Measurements from ENCODE around the gene C19orf67. TPM values are rescaled to one million over a fixed set of nuclear protein-coding genes. Genes with fewer than 3 reads are reported as not detected.
A peak's percentile ranks its signal among the peaks of the same experiment; 100 is the strongest.

Gene C19orf67
- total RNA-seq, 2 donors from 2014 or later: 0.97 TPM; not detected in 1

DNA sequence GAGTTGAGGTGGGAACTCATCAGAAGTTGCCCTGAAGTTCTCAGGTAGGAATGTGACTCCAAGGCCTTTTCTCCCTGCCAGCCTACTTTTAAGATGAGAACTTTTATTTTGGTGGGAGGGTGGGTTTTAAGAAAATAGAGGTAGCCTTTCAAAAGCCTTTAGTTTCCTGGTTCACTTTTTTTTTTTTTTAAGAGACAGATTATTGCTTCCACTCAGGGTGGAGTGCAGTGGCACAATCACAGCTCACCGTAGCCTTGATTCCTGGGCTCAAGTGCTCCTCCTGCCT lies 3.0 kb downstream of the C19orf67 start:
- Histone ChIP-seq H3K27me3 (replicated peaks; ENCODE audit: insufficient read depth) (no peaks in the 10 kb centered on the region), H3K36me3 (no peaks in the 10 kb centered on the region), H3K9me3 (no peaks in the 10 kb centered on the region), H3K27ac (no peak overlapping the region), H3K4me1 (replicated peaks) (no peaks in the 10 kb centered on the region), H3K4me3 (no peak overlapping the region)
- TF ChIP-seq, protein P1, sequence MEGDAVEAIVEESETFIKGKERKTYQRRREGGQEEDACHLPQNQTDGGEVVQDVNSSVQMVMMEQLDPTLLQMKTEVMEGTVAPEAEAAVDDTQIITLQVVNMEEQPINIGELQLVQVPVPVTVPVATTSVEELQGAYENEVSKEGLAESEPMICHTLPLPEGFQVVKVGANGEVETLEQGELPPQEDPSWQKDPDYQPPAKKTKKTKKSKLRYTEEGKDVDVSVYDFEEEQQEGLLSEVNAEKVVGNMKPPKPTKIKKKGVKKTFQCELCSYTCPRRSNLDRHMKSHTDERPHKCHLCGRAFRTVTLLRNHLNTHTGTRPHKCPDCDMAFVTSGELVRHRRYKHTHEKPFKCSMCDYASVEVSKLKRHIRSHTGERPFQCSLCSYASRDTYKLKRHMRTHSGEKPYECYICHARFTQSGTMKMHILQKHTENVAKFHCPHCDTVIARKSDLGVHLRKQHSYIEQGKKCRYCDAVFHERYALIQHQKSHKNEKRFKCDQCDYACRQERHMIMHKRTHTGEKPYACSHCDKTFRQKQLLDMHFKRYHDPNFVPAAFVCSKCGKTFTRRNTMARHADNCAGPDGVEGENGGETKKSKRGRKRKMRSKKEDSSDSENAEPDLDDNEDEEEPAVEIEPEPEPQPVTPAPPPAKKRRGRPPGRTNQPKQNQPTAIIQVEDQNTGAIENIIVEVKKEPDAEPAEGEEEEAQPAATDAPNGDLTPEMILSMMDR (IDR thresholded peaks at IDR 0.05): no peak
- no peak for TF ChIP-seq POLR2A (IDR thresholded peaks at IDR 0.05)
- no peak for TF ChIP-seq POLR2AphosphoS5 (IDR thresholded peaks at IDR 0.05)
- intact Hi-C loops (cut with DNase I): loop anchor here (10.0 kb wide), 1 partner anchor 308 kb away; the partner anchor contains the start of gene C19orf53
- WGBS: 0% methylated on average over 1 of the region's 1 CpG
- no peak for DNase-seq (ENCODE audit: low spot score)

DNA sequence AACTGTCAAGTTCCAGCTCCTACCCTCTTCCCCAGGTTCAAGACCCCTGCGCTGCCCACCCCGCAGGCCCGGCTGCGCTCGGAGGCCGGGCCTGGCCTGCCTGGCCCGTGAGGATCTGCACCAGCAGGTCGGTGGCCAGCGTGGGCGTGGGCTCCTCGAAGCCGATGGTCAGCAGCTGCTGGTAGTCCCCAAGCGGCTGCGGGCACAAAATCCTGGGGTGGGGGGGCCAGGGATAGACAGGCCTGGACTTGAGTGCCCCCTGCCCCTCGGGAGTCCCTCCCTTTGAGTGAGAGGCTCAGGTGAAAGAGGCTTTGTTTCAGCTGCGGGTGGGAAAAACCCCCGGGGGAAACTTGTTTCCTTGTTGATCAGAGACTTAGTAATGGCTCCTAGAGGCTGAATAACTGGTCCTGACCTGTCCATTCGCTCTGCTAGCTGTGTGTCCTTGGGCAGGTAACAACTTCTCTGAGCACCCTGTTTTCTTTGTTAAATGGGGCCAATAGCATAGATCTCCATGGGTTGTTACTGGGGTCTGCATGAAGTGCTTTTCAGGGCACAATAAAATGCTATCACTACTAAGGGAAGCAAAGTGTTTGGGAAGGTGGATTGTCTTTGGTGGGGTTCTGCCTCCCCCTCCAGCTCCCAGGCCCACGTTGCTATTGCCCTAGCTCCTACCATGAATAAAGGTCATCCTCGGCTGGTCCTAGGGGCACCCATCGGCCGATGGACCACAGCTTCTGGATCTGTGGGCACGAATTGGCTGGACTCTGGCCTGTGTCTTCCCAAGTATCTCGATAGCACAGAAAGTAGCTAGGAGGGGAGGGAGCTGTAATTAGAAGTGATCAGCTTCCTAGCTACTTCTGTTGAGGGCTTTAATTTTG lies 3.5 kb downstream of the C19orf67 start:
- Histone ChIP-seq H3K27me3 (replicated peaks; ENCODE audit: insufficient read depth) (no peaks in the 10 kb centered on the region), H3K36me3 (no peaks in the 10 kb centered on the region), H3K9me3 (no peaks in the 10 kb centered on the region), H3K4me3 (peak overlapping the region; percentile 70 to 88), H3K27ac (peak overlapping the region; percentile 87 to 91), H3K4me1 (replicated peaks) (no peaks in the 10 kb centered on the region)
- WGBS: 20% methylated on average over 24 of the region's 24 CpGs
- peak; percentile 33 for DNase-seq (ENCODE audit: low spot score)
- intact Hi-C loops (cut with DNase I): loop anchor here (10.0 kb wide), 1 partner anchor 307 kb away; the partner anchor contains the start of gene C19orf53
- TF ChIP-seq POLR2A (IDR thresholded peaks at IDR 0.05) (no peak), POLR2AphosphoS5 (IDR thresholded peaks at IDR 0.05) (no peak)
- TF ChIP-seq, protein P1 (IDR thresholded peaks at IDR 0.05): no peak

DNA sequence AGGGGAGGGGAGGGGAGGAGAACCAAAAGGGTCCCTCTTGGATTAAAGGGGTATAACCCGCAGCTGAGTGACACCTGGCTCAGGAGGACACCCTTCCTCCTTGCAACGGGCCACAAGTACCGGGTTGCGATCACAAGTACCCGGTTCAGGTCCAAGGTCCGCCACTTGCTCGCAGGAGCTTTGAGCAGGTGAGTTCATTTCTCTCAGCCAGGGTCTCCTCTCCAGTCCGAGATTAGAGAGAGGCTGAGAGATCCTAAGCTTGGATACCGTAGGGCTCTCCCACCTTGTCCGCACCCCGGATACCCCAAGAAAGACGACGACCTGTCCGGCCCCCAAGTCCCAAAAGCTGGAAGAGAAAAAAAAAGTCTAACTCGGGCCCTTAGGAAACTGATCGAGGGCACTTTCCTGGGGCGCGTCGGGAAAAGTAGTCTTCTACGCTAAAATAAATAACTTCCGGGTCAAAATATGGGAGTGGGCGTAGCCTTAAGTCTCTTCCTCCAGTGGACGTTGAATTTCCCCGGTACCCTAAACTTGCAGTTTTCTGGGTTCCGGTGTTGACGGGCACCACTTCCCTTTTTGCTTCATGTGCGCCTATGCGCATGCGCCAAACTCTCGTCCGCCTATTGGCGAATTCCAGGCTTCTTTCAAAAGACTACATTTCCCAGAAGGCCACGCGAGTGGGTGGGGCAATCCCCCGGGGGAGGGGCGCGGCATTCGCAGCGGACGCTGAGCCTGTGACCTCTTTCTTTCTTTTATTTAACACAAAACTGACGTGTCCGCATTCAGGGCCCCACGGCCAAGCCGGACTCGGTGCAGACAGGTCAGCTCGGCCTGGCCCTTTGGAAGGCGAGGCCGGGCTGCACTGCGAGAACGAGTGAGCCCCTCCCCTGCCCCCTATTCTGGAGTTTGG lies 4.4 kb downstream of the C19orf67 start:
- under 1% methylated on average over 50 of the region's 50 CpGs for WGBS
- no peaks in the 10 kb centered on the region for H3K4me1 ChIP-seq (replicated peaks)
- intact Hi-C loops (cut with DNase I): loop anchor here (10.0 kb wide), 1 partner anchor 306 kb away; the partner anchor contains the start of gene C19orf53

DNA sequence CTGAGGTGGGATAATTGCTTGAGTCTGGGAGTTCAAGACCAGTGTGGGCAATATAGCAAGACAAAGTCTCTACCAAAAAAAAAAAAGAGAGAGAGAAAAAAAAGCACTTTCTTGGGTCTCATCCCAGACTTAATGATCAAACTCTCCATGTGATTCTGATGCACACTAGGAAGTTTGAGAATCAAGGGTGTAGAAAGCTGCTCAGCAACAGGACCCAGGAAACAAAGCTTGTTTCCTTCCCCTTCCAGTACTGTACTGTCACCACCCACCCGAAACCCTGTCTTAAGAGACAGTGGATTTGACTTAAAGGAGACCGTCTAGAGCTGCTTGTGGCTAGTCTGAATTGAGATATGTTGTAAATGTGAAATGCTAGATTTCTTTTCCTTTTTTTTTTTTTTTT lies 7.2 kb downstream of the C19orf67 start:
- H3K4me1 ChIP-seq (replicated peaks): no peaks in the 10 kb centered on the region
- no peak for TF ChIP-seq POLR2AphosphoS5 (IDR thresholded peaks at IDR 0.05)
- no peak for TF ChIP-seq POLR2A (IDR thresholded peaks at IDR 0.05)
- TF ChIP-seq, protein P1 (IDR thresholded peaks at IDR 0.05): no peak
- no peak overlapping the region for H3K4me3 ChIP-seq
- intact Hi-C loops (cut with DNase I): no loop called here
- 94% methylated on average over 2 of the region's 2 CpGs for WGBS
- H3K27ac ChIP-seq: no peak overlapping the region
- H3K9me3 ChIP-seq: no peaks in the 10 kb centered on the region
- no peaks in the 10 kb centered on the region for H3K36me3 ChIP-seq
- no peaks in the 10 kb centered on the region for H3K27me3 ChIP-seq (replicated peaks; ENCODE audit: insufficient read depth)
- DNase-seq (ENCODE audit: low spot score): no peak

More for the DNA sequence above, 4.4 kb downstream of the C19orf67 start:
- peak; percentile 99 for TF ChIP-seq POLR2AphosphoS5 (IDR thresholded peaks at IDR 0.05)
- TF ChIP-seq, protein P1 (IDR thresholded peaks at IDR 0.05): peak in 2 of 4 experiments; percentile 25 to 38
- TF ChIP-seq POLR2A (IDR thresholded peaks at IDR 0.05): peak; percentile 83
- no peaks in the 10 kb centered on the region for H3K27me3 ChIP-seq (replicated peaks; ENCODE audit: insufficient read depth)
- H3K27ac ChIP-seq: peak overlapping the region; percentile 87 to 91
- H3K4me3 ChIP-seq: peak overlapping the region; percentile 70 to 88
- H3K36me3 ChIP-seq: no peaks in the 10 kb centered on the region
- no peaks in the 10 kb centered on the region for H3K9me3 ChIP-seq
- DNase-seq (ENCODE audit: low spot score): peak; percentile 99
